ENCODE data around the gene USP32.

GRCh38 chr17:60139438-60140285, 252.3 kb downstream of the USP32 start:
- TF ChIP-seq, protein P1, sequence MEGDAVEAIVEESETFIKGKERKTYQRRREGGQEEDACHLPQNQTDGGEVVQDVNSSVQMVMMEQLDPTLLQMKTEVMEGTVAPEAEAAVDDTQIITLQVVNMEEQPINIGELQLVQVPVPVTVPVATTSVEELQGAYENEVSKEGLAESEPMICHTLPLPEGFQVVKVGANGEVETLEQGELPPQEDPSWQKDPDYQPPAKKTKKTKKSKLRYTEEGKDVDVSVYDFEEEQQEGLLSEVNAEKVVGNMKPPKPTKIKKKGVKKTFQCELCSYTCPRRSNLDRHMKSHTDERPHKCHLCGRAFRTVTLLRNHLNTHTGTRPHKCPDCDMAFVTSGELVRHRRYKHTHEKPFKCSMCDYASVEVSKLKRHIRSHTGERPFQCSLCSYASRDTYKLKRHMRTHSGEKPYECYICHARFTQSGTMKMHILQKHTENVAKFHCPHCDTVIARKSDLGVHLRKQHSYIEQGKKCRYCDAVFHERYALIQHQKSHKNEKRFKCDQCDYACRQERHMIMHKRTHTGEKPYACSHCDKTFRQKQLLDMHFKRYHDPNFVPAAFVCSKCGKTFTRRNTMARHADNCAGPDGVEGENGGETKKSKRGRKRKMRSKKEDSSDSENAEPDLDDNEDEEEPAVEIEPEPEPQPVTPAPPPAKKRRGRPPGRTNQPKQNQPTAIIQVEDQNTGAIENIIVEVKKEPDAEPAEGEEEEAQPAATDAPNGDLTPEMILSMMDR (IDR thresholded peaks at IDR 0.05; ENCODE audit: low read depth, low read length) = peak; percentile 54
- TF ChIP-seq POLR2A (IDR thresholded peaks at IDR 0.05; ENCODE audit: extremely low read depth, insufficient read length) = no peak
- TF ChIP-seq MAX (IDR thresholded peaks at IDR 0.05; ENCODE audit: low read depth, low read length) = no peak
- no peak for TF ChIP-seq MYC (IDR thresholded peaks at IDR 0.05; ENCODE audit: low read depth, low read length)
